Dermis microvascular lymphatic vessel endothelial cell (primary cell): ENCODE results near the gene GPSM1. TPM values are rescaled to one million over a fixed set of nuclear protein-coding genes. Genes with fewer than 3 reads are reported as not detected.

ENCODE experiments used
- total RNA-seq: library from RNA; depleted of rRNA; stranded (reverse); fragments of >200 nt; gene quantifications from 2 replicates; pipeline ENCODE4 v1.2.1, GENCODE V29; 2014

GPSM1 gene
- total RNA-seq, 1 donor from 2014 or later = 16.2 TPM

Other genes with a start within 250 kb of the GPSM1 start
- 12.2 and 16.2 TPM in 2 replicates for gene NACC2, start 232.2 kb upstream of the GPSM1 start, total RNA-seq
- gene TMEM250, start 208.7 kb upstream of the GPSM1 start, total RNA-seq = 40.2 and 57.1 TPM in 2 replicates
- not detected in 2 replicates for gene LHX3, start 122.4 kb upstream of the GPSM1 start, total RNA-seq
- 5.1 and 6.4 TPM in 2 replicates for gene QSOX2, start 81.7 kb upstream of the GPSM1 start, total RNA-seq
- gene CCDC187, start 23.4 kb upstream of the GPSM1 start, total RNA-seq = under 0.01 TPM in 1 of 2 replicates, not detected in the other
- 12.5 and 15.0 TPM in 2 replicates for gene DNLZ, start 36.2 kb downstream of the GPSM1 start, total RNA-seq
- 0.13 and 0.26 TPM in 2 replicates for gene CARD9, start 46.1 kb downstream of the GPSM1 start, total RNA-seq
- gene SNAPC4, start 72.6 kb downstream of the GPSM1 start, total RNA-seq = 3.5 and 5.6 TPM in 2 replicates
- 19.9 and 22.9 TPM in 2 replicates for gene ENTR1, start 83.1 kb downstream of the GPSM1 start, total RNA-seq
- 36.8 and 42.4 TPM in 2 replicates for gene PMPCA, start 83.1 kb downstream of the GPSM1 start, total RNA-seq
- gene INPP5E, start 112.3 kb downstream of the GPSM1 start, total RNA-seq = 3.2 and 6.4 TPM in 2 replicates
- 12.1 and 25.0 TPM in 2 replicates for gene SEC16A, start 155.5 kb downstream of the GPSM1 start, total RNA-seq
- 70.2 and 159 TPM in 2 replicates for gene NOTCH1, start 218.5 kb downstream of the GPSM1 start, total RNA-seq